ENCODE results near the gene MPI.
"Not testable (repeated sequence)": the region's sequence is repeated elsewhere in the genome, so short reads cannot be mapped to it uniquely, and the experiment has no call there.

Gene MPI

DNA sequence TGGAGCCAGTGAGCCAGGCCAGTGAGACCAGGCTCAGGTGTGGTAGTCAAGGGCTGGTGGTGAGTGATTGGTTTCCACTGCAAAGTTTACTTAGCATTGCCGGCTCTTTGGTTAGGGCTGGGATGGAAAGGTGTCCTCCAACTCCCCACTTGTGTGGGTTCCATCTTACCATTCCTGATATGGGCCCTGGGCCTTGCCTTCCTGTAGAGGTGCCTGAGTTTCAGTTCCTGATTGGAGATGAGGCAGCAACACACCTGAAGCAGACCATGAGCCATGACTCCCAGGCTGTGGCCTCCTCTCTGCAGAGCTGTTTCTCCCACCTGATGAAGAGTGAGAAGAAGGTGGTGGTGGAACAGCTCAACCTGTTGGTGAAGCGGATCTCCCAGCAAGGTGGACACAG lies 3.1 kb downstream of the MPI start:
- DNase-seq (ENCODE audit: low spot score), result no peak

DNA sequence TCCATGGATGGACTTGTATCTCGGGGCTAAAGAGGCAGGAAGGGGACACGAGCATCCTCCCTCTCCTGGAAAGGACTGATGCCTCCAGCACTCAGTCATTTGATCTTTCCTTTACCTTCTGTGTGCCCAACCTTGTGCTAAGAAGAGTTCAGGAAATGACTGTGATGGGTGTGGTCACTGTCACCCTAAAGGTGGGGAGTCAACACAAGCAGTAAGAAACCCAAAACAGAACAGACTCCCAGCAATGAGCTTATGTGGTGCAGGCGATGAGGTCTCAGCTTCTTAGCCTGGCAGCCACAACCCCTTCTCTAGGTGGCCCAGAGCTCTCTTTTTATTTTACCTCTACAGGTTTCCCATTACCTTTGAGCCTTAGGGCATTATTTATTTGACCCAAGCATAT lies 3.8 kb downstream of the MPI start:
- DNase-seq (ENCODE audit: low spot score), result no peak

GRCh38 chr15:74894383-74894782 lies 4.5 kb downstream of the MPI start:
- not testable (repeated sequence) for DNase-seq (ENCODE audit: low spot score)

GRCh38 chr15:74895830-74896229 lies 6.0 kb downstream of the MPI start:
- DNase-seq (ENCODE audit: low spot score), result no peak

- DNase-seq (ENCODE audit: low spot score), result no peak
Measured at GRCh38 chr15:74896316-74896715, 6.5 kb downstream of the MPI start.

DNA sequence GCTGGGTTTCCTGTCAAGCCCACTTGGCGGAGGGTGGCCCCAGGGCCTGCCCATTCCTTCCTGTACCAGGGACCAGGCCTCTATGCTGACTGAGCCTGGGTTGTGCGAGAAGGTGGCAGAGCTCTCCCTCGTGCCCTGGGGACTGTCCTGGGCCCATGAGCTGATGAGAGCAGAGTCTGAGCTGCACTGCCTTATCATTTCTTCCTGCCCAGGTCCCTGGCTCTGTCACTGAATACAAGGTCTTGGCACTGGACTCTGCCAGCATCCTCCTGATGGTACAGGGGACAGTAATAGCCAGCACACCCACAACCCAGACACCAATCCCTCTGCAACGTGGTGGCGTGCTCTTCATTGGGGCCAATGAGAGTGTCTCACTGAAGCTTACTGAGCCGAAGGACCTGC lies 7.5 kb downstream of the MPI start:
- DNase-seq (ENCODE audit: low spot score), result no peak

DNA sequence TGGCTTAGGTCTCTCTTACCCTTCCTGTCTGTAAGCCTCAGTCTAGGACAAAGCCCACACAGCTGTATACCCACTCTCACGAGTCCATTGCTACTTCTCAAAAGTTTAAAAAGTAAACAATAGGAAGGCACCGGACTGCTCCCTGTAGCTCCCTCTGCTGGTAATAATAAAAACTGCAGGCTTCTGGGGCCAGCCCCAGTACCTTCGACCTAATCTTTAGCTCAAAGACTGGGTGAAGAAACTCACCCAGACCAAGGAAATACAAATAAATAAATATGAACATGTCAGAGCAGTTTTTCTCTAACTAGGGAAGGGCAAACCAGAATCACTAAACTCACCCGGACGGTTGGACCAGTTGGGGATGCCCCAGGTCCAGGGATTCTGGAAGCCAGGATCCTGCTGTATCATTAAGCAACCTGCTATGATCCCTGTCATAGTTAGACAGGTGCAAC lies 11.8 kb downstream of the MPI start:
- DNase-seq (ENCODE audit: low spot score), result peak; percentile 58

- no peak for DNase-seq (ENCODE audit: low spot score)
Measured at GRCh38 chr15:74902295-74903075, 12.6 kb downstream of the MPI start.

- no peak for DNase-seq (ENCODE audit: low spot score)
Measured at GRCh38 chr15:74903676-74904075, 13.8 kb downstream of the MPI start.

DNA sequence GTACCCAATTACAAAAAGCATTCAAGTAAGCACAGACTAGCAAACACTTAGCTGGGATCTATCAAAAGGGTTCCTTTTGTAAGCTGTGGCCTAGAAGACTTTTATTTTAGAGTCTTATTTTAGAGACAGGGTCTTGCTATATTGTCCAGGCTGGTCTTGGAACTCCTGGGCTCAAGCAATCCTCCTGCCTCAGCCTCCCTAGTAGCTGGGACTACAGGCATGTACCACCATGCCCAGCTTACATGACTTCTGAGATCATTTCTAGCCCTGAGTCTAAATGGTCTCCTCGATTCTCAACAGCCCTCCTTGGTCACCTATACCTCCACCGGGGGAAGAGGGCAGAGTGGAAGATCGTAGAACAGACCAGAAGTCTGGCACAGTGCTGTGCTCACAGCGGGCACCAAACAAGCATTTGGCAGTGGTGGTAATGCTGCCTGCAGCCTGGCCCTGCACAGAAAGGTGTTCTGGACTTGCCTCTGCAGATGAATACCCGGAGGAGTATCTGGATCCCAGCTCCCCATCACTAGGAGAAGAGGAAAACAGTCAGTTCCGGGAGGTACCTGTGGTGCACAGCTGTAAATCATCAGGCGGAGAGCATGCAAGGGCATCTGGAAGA lies 14.5 kb downstream of the MPI start:
- DNase-seq (ENCODE audit: low spot score), result no peak

- DNase-seq (ENCODE audit: low spot score), result no peak
Measured at GRCh38 chr15:74906067-74906449, 16.2 kb downstream of the MPI start.

DNA sequence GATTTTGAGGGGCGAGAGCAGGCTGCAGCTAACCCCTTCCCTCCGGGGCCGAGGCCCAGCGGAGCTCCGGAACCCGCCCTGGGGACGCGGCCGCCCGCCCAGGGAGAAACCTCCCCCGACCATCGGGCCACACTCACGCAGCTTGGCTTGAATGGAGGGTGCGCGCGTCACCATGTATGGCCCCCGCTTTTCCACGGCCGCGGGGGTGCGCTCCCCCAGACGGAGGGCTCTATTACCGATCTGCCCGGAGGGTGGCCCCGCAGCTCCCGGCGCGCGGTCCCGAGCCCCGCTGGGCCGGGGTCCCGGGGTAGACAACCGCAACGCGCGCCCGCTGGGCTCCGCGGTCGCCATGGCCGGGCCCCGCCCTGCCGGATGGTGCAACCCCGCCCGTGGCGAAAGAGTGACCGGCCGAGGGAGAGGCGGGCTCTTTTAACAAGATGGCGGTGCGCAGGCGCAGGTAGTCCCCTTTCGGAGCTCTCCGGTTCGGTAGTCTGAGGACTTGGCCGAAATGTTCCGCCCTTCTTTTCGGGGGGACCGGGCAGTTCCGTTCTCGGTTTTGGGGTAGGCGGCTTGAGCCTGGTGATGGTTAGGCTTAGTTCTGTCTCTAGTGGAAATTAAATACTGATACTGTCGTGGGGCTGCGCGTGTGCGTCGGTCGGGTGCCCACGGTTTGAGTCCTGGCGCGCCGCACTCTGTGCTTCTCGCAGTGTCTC lies 16.8 kb downstream of the MPI start, which contains the start of gene FAM219B:
Gene FAM219B, minus strand, starts transcription at position 402 of the 713 bp plus-strand sequence. Its CDS starts 51 bp downstream, at position 351.
- peak; percentile 88 for DNase-seq (ENCODE audit: low spot score)

DNA sequence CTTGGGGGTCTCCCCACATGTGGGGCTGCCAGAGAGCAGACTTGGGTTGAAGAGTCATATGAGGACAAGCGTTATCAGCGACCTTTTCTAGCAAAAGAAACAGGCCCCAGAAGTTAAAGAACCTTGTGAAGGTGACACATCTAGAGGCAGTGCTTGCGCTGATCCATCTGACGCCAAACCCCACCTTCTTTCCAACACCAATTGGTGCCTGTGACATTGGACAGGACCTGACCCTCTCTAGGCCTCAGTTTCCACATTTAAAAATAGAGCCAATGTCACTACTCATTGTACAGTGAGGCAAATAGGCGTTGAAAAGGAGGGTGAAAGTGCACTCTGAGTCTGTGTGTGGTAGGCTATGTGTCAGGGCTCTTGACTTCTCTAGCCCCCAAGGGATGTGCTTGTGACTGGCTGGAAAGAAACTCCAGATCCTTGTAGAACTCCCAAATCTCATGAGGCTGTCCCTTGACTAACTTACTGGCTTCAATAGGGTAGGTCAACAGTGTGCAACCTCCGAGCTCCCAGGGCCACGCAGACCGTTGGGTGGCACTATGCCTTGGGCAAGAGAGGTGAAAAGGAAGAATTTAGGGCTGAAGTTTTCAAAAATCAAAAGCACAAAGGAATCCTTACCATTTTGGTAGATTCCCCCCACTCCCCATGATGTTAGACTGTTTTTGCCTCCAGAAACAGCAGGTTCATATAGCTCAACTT lies 17.5 kb downstream of the MPI start:
- DNase-seq (ENCODE audit: low spot score), result no peak

DNA sequence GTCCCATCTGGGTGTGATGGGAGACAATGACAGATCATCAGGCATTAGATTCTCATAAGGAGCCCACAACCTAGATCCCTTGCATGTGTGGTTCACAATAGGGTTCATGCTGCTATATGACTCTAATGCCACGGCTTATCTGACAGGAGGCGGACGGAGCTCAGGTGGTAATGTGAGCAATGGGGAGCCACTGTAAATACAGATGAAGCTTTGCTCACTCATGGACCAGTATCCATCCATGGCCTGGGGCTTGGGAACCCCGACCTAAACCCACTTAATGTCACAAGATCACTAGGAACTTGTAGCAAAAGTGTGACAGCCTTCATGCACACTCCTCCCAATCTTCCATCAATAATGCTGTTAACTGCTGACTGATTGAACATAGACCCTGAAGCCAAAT lies 18.8 kb downstream of the MPI start:
- DNase-seq (ENCODE audit: low spot score), result no peak

DNA sequence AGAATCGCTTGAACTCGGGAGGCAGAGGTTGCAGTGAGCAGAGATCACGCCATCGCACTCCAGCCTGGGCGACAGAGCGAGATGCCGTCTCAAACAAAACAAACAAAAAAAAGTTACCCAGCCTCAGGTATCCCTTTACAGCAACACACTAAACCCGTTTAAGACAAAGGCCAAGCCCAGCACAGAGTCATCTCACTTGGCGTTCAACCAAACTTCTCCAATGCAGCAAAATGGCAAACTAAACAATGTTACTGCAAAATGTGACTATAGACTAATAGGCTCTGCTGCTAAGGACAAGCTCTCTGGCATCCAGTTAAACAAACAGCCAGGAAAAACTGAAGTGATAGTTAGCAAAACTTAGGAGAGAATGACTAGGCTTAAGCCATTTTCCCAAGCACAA lies 23.2 kb downstream of the MPI start:
- no peak for DNase-seq (ENCODE audit: low spot score)

DNA sequence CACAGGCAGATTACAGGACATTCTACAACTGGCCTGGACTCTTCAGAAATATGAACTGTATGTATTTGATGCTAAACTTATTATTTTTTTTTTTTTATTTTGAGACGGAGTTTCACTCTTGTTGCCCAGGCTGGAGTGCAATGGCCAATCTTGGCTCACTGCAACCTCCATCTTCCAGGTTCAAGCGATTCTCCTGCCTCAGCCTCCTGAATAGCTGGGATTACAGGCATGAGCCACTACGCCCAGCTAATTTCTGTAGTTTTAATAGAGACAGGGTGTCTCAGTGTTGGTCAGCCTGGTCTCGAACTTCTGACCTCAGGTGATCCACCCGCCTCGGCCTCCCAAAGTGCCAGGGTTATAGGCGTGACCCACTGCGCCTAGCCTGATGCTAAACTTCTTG lies 24.0 kb downstream of the MPI start:
- DNase-seq (ENCODE audit: low spot score), result not testable (repeated sequence)

DNA sequence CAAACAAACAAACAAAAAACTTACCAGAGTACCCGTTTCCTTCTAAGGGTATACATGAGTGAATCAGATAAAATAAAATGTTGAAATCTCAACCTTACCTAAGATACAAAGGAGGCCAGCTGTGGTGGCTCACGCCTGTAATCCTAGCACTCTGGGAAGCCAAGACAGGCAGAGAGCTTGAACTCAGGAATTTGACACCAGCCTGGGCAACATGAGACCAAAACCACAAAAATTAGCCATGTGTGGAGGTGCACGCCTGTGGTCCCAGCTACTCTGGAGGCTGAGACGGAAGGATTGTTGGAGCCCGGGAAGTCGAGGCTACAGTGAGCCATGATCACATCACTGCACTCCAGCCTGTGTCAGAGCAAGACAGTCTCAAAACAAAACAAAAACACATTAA lies 27.8 kb downstream of the MPI start:
- no peak for DNase-seq (ENCODE audit: low spot score)

DNA sequence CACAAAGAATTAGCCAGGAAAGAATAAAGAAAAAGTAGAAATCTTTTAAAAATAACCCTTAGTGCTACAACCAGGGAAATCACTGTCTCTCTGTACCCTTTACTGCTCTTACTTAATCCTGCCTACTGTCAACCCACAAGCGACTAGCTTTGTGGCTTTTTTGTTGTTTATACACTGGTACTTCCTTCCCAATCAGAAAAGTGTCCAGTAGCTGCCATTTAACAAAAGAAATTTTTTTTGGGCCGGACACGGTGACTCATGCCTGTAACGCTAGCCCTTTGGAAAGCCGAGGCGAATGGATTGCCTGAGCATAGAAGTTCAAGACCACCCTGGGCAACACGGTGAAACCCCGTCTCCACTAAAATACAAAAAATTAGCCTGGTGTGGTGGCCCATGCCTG lies 30.6 kb downstream of the MPI start:
- no peak for DNase-seq (ENCODE audit: low spot score)

DNA sequence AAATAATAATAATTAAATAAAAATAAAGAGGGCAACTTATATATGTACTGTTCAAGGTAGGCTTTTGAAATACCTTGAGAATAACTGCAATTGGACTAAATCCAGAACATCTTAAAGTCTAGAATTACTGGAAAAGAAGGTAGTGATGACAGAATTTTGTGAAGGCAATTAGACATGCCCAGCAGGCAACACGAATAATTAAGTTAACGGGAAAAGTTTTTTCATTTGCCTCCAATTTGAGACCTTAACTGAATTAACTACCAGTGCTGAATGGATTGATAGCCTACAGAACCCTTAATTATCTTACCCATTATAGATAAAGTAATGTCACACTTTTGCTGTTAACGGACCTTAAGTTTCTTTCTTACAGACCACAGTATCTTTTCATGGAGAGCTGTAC lies 34.7 kb downstream of the MPI start:
- DNase-seq (ENCODE audit: low spot score), result no peak

- no peak for DNase-seq (ENCODE audit: low spot score)
Measured at GRCh38 chr15:74928771-74929198, 38.9 kb downstream of the MPI start.

- DNase-seq (ENCODE audit: low spot score), result no peak
Measured at GRCh38 chr15:74933573-74933972, 43.7 kb downstream of the MPI start.

DNA sequence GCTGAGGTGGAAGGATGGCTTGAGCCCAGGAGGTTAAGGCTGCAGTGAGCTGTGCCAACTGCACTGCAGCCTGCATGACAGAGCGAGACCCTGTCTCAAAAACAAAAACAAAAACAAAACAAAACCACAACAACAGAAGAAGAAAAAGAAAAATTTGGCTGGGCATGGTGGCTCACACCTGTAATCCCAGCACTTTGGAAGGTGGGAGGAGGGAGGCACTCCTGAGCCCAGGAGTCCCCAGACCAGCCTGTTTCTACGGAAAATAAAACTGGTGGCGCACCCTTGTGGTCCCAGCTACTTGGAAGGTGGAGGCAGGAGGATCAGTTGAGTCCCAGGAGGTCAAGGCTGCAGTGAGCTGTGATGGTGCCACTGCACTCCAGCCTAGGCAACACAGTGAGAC lies 45.4 kb downstream of the MPI start:
- DNase-seq (ENCODE audit: low spot score), result not testable (repeated sequence)

DNA sequence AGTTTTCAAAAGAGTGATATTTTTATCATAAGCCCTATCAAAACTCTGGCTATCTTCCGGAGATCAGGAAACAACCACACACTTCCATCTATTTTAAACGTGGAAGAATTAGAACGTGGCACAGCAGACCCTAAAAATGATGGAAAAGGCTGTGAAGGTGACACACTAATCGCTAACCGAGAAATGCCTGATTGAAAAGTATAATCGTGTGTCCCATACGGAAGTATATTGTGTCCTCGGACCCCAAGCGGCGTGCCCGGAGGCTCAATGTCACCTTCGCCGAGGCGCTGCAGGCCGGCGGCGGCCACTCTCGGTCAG lies 47.4 kb downstream of the MPI start:
- DNase-seq (ENCODE audit: low spot score), result no peak
